ENCODE measurements around the gene ZBTB20. TPM values are rescaled to one million over a fixed set of nuclear protein-coding genes. Genes with fewer than 3 reads are reported as not detected.
A peak's percentile ranks its signal among the peaks of the same experiment; 100 is the strongest.

Gene ZBTB20
- total RNA-seq, 4 donors from 2014 or later = 46.1 to 102 (median 81.9) TPM

DNA sequence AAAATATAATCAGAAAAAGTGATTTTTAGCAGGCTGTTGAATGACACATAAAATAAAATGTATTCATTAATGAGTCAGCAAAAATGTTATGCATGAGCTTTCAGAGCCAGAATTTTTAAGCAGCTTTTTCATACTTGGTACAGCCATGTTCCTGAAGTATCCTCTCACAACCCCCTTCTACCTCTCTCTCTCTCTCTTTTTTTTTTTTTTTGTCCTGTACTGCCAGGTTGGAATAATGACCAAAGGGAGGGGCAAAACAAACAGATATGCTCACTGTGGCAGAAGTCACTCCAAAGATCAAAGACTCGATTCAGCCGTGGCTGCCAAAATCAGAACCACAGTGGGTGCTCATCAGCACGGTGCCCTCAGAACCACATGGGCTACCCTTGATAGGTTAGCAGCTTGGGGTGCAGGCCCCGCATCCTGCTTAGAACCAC, 383.0 kb downstream of the ZBTB20 start:
- TF ChIP-seq, protein P1, sequence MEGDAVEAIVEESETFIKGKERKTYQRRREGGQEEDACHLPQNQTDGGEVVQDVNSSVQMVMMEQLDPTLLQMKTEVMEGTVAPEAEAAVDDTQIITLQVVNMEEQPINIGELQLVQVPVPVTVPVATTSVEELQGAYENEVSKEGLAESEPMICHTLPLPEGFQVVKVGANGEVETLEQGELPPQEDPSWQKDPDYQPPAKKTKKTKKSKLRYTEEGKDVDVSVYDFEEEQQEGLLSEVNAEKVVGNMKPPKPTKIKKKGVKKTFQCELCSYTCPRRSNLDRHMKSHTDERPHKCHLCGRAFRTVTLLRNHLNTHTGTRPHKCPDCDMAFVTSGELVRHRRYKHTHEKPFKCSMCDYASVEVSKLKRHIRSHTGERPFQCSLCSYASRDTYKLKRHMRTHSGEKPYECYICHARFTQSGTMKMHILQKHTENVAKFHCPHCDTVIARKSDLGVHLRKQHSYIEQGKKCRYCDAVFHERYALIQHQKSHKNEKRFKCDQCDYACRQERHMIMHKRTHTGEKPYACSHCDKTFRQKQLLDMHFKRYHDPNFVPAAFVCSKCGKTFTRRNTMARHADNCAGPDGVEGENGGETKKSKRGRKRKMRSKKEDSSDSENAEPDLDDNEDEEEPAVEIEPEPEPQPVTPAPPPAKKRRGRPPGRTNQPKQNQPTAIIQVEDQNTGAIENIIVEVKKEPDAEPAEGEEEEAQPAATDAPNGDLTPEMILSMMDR (IDR thresholded peaks at IDR 0.05) = no peak
- DNase-seq (ENCODE audit: low spot score) = no peak
- no peak for ATAC-seq (ENCODE audit: low FRiP score)

DNA sequence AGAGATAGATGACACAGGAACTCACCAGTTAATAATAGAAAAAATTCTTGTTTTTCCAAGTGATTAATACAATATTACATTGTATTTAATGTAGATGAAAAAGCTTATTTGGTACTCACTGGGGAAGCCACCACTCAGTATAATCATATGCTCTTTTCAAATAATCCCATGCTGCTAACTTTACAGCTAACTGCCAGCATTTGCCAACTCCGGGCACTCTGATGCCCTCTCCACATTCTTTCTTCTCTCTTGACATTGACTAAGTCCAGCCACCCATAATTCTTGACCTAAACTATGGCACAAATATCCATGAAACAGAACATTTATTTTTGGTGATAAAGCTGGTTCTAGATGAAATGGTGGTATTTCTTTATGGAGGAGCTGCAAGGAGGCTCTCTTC, 384.9 kb downstream of the ZBTB20 start:
- ATAC-seq (ENCODE audit: low FRiP score) (no peak), DNase-seq (ENCODE audit: low spot score) (no peak)
- TF ChIP-seq, protein P1 (IDR thresholded peaks at IDR 0.05) = no peak

DNA sequence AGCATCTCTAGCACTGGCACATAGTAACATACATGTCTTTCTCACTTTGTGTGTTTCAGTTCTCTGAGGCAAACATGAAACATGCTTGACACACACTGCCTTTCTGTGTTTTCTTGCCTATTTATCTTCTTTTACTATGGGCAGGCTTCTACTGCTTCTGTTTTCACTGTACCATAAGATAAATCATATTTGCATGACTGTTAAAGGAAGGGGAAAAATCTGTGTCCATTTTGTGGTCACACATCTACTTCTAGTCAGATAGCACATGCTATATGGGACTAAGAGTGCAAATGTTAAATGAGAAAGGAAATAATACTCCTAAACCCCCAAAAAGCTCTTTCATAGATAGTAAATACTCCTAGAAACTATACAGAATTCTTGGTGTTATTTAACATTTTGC, 386.4 kb downstream of the ZBTB20 start:
- TF ChIP-seq, protein P1 (IDR thresholded peaks at IDR 0.05) = no peak
- DNase-seq (ENCODE audit: low spot score) (no peak), ATAC-seq (ENCODE audit: low FRiP score) (no peak)

DNA sequence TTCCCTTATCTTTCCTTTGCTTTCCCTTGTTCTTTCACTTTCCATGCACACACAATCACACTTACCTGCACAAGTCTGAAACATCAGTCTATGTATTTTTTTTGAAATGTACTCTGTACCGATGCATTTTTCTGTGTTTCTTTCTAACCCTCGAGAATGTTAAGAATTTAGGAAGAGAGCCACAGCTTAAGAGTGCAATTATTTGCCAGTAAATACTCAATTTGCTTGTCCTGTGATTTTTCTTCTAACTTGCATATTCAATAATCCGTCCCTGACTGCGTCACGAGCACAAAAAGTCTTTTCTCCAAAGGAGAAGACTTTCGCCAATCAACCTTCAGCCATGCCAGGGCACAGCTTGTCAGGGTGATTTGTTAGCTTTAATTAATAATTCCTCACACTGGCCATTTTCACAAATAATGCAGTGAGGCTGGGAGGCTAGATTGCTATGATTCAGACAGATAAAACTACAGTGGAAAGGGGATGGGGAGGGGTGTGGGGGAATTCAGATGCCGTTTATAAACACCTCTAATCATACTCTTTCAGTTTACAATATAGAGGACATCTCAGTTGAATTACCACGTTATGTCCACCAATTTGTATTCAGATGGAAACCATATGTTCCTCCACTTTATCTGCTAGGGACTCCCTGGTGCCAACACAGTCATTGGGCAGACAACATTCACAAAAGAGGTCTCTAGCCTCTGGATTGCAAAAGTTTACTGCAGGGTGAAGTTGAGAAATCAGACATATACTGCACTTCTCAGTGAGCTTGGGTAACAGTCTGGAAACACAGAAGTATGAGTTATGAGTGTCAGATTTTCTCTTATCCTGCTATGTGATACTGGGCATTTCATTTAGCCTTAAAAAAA, 388.0 kb downstream of the ZBTB20 start:
- DNase-seq (ENCODE audit: low spot score) (no peak), ATAC-seq (ENCODE audit: low FRiP score) (peak; percentile 82)
- TF ChIP-seq, protein P1 (IDR thresholded peaks at IDR 0.05) = no peak

DNA sequence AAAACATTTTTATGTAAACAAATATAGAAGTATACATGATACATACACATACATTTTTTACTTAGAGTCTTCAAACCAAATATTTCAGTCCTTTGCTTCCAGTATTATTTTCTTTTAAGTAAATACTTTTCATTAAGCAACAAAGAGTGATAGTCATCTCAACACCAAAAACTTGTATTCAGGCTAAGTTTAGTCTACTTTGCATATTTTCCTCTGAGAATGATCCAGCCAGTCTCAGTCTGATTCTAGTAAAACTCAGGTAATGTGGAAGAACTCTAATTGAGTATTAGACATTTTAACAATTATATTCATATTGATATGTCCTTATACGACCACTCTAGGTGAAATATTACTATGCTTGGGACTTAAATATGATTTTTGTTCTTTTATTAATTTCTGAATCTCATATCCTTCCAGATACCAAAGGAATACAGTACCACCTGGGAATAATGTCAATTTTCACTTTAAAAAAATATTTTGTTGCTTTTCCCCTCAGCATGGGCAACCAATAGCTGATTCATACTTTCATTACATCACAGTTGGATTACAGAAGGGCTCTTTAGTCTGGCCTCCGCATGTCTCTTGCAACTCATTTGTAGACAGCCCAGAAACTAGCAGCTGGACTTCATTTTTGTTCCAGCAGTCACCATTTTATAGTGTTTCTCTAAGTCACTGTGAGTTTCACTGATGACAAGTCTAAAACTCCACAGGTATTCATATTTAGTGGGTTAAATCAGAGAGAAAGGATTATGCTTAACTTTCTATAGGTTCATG, 390.4 kb downstream of the ZBTB20 start:
- TF ChIP-seq, protein P1 (IDR thresholded peaks at IDR 0.05) = no peak
- DNase-seq (ENCODE audit: low spot score) = no peak
- no peak for ATAC-seq (ENCODE audit: low FRiP score)

DNA sequence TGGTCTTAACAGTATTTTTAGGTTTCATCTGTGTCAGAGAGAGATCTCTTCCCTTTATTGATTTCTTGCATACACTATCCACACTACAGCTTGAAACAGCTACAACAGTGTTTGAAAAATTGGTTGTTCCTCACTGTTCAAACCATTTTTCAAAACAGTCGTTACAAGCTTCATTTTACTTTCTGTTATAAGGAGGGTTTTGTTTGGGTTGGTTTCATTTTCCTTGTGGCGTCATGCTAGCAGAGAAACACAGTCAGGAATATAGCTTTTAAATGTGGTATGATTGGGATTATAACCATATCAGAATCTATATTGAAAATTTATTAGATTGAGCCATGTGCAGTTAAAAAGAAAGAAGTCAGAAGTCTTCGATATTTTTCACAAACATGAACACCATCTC, 400.6 kb downstream of the ZBTB20 start:
- no peak for DNase-seq (ENCODE audit: low spot score)
- TF ChIP-seq, protein P1 (IDR thresholded peaks at IDR 0.05) = no peak
- ATAC-seq (ENCODE audit: low FRiP score) = no peak

All from omental fat pad (tissue), 4 donors.